Stimulated activated naive CD4-positive, alpha-beta T cell (primary cell): Measurements from ENCODE around the gene TP53TG3.
"Not testable (repeated sequence)": the region's sequence is repeated elsewhere in the genome, so short reads cannot be mapped to it uniquely, and the experiment has no call there.

Experiments used
- DNase-seq, 6 experiments: peaks; one replicate each; lab custom pipeline; 2025; lab: John Stamatoyannopoulos, UW

Gene TP53TG3

DNA sequence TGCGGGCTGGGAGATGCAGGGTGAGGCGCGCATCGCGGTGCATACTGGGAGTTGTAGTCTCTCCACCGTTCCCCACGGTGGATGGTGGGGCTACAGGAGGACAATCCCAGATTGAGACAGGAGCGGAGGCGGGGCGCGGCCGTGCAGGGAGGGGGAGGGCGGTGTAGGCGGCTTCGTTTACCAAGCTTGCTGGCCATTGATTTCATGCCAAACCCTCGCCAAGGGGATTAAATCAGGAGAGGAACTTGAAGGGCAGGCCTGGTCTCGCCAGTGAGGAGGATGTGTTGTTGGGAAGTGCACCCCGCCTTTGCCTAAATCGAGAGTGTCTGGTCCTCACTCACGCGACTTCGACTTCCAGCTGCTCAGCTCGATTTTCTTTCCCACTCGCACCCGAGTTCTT lies at the start of gene TP53TG3:
TSS of gene TP53TG3 (minus strand) at position 101 of the 400 bp plus-strand sequence. CDS start at position 33, 68 bp downstream.
- not testable (repeated sequence) for DNase-seq

- not testable (repeated sequence) for DNase-seq
Measured at GRCh38 chr16:32650876-32651275, 25.1 kb downstream of the TP53TG3 start.

GRCh38 chr16:32647562-32647961 lies 28.4 kb downstream of the TP53TG3 start:
- not testable (repeated sequence) for DNase-seq

DNA sequence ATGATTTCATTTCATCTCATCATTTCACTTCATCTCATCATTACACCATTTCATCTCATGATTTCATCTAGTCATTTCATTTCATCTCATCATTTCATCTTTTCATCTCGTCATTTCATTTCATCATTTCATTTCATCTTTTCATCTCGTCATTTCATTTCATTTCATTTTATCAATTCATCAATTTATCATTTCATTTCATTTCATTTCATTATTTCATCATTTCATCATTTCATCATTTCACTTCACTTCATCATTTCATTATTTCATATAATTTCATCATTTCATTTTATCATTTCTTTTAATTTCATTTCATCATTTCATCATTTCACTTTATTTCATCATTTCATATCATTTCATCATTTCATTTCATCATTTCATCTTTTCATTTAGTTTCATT lies 29.2 kb downstream of the TP53TG3 start:
- not testable (repeated sequence) for DNase-seq

GRCh38 chr16:32646177-32646576 lies 29.8 kb downstream of the TP53TG3 start:
- DNase-seq, result not testable (repeated sequence)

DNA sequence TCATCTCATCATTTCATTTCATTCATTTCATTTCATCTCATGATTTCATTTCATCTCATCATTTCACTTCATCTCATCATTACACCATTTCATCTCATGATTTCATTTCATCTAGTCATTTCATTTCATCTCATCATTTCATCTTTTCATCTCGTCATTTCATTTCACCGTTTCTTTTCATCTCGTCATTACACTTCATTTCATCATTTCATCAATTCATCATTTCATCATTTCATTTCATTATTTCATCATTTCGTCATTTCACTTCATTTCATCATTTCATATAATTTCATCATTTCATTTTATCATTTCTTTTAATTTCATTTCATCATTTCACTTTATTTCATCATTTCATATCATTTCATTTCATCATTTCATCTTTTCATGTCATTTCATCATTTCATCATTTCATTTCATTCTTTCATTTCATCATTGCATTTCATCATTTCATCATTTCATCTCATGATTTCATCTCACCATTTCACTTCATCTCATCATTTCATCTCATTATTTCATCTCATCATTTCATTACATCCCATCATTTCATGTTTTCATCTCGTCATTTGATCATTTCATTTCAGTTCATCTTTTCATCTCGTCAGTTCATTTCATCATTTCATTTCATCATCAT lies 30.6 kb downstream of the TP53TG3 start:
- not testable (repeated sequence) for DNase-seq

DNA sequence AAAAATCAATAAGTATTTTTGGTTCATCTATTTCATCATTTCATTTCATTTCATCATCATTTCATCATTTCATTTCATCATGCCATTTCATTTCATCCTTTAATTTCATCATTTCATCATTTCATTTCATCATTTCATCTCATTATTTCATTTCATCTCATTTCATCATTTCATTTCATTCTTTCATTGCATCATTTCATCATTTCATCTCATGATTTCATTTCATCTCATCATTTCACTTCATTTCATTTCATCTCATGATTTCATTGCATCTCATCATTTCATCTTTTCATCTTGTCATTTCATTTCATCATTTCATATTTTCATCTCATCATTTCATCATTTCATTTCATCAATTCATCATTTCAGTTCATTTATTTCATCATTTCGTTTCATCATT lies 31.2 kb downstream of the TP53TG3 start:
- not testable (repeated sequence) for DNase-seq

DNA sequence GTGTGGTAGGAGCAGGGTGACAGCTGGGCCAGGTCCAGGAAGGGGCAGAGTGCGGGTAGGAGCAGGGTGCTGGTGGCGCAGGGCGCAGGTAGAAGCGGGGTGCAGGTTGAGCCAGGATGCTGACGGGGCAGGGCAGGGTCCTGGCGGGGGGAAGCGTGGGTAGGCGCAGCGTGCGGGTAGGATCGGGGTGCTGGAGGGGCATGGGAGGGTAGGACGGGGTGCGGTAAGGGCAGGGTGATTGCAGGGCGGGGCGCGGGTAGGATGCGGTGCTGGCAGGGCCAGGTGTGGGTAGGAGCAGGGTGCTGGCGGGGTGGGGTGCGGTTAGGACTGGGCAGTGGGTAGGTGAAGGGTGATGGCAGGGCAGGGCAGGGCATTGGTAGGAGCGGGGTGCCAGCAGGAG lies 38.4 kb downstream of the TP53TG3 start:
- DNase-seq, result not testable (repeated sequence)

GRCh38 chr16:32632096-32632495 lies 43.9 kb downstream of the TP53TG3 start:
- not testable (repeated sequence) for DNase-seq
